HUDEP-2 (cell line): ENCODE results near the gene DOK5.
"Not testable (repeated sequence)": the region's sequence is repeated elsewhere in the genome, so short reads cannot be mapped to it uniquely, and the experiment has no call there.

Experiments used
- DNase-seq, 76 experiments: peaks; one replicate each; lab custom pipeline; 2025; ENCODE audit not compliant: unreplicated experiment in 76 of 76; lab: John Stamatoyannopoulos, UW

DOK5 gene

GRCh38 chr20:54475334-54476168, at the start of gene DOK5:
TSS of gene DOK5 (plus strand) at chr20:54475593. CDS start at chr20:54475947, 354 bp downstream.
- no peak for DNase-seq

GRCh38 chr20:54429364-54429763, 46.0 kb upstream of the DOK5 start:
- no peak for DNase-seq

DNA sequence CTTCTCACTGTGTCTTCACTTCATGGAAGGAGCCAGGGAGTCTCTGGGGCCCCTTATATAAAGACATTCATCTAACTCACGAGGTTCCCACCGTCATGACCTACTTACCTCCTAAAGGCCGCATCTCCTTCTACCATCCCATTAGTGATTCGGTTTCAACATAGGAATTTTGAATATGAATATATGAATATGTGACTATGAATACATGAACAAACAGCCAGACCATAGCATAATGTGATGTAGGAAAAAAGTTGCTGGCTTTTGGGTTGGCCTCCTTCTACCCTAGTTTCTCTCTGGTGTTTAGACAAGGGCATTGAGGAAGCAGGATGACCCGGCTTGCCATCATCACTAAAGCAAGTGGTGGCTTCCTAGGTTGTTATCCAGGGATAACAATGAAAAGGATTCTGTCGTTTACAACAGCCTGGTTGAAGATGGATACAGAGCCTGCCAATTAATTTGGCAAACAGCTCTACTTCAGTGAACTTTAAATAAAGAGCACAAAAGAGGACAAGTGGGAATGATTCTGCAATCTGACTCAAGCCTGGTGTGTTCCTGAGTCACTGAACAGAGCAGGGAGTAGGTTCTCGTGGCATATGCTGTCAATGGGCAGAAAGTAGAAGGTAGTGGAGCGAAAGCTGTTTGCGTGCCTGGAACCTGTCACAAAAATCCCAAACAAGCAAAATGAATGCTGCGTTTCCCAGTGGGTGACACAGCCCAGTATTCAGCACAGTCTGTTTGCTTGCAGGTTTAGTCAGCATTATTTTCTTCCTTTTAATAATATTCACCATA, 44.0 kb upstream of the DOK5 start:
- no peak for DNase-seq

DNA sequence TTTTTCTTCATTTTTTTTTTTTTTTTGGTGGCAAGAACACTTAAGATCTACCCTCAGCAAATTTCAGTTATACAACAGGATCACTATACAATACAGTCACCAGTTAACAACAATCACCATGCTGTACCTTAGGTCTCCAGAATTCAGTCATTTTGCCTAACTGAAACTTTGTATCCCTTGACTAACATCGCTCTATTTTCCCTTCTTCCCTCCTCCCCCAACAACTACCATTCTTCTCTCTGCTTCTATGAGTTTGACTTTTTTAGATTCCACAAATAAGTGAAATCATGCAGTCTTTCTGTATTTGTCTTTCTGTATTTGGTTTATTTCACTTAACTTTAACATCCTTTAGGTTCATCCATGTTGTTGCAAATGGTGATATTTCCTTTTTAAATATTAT, 42.4 kb upstream of the DOK5 start:
- DNase-seq: no peak

DNA sequence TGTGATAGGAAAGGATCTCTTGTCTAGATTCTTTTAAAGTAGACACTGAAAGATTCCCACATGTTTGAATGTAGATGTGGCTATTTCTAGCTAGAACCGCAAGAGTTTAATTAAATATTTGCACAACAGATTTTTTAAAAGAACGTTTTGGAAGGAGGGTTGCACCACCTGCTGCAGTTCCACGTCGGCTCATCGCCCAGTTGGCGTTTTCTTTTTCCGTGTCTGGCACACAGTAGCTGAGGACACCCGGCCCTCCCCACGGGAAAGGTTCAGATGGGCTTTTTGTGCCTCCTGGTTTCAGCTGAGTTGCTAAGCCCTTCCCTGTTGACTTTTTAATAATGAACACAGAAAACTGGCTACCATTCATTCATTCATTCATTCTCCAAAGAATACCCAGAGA, 41.8 kb upstream of the DOK5 start:
- no peak for DNase-seq

DNA sequence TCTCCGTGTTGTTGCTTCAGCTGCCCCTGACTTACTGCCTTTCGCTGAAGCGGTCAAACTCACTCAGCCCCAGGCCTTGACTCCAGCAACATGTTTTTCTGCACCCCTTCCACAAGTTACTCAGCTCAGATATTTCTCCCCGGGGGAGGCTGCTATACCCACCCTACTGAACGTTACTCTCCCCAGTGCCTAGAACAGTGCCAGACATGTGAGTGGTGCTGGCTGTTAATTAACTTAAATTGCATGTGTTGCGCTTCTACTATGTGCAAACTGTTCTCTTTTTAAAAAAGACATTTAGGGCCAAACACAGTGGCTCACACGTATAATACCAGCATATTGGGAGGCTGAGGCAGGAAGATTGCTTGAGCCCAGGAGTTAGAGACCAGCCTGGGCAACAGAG, 41.2 kb upstream of the DOK5 start:
- DNase-seq: no peak

GRCh38 chr20:54435015-54435414, 40.4 kb upstream of the DOK5 start:
- no peak for DNase-seq

DNA sequence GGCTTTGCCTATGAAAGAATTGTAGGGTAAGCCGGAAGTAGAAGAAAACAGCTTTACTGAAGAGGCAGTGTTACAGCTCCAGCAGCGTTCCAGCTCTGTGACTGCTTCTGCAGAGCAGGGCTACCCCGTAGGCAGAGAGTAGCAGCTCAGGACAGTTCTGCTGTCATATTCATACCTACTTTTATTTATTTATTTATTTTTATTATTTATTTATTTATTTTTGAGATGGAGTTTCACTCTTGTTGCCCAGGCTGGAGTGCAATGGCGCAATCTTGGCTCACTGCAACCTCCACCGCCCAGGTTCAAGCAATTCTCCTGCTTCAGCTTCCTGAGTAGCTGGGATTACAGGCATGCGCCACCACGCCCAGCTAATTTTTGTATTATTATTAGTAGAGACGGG, 39.0 kb upstream of the DOK5 start:
- DNase-seq: not testable (repeated sequence)

DNA sequence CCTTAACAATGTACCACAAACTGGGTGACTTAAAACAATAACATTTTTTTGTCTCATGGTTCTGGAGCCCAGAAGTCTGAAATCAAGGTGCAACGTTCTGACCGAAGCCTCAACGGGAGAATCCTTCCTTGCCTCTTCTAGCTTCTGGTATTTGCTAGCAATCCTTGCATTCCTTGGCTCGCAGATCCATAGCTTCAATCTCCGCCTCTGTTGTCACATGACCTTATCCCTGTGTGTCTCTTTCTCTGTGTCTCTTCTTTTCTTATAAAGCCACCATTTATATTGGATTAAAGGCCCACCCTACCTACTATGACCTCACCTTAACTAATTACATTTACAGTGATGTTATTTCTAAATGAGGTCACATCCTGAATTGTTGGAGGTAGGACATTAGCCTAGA, 37.2 kb upstream of the DOK5 start:
- DNase-seq: no peak

DNA sequence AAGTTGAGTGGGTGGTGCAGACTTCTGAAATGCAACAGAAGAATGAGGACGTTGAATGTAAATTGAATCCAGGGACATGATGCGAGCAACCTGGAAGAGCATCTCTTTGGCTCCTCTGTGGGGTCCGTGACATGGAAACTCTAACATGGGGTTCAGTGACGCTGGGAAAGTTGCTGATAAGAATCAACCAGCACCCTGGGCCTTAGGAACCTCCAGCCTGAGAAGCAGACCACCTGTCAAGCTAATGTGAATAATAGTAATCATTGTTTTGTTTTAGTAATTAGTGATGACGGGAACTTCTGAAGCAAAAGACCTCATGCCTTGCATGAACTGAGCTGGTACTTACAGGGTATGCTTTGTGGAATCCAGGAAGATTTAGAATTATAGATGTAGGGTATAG, 25.2 kb upstream of the DOK5 start:
- no peak for DNase-seq

GRCh38 chr20:54451171-54451570, 24.2 kb upstream of the DOK5 start:
- no peak for DNase-seq

DNA sequence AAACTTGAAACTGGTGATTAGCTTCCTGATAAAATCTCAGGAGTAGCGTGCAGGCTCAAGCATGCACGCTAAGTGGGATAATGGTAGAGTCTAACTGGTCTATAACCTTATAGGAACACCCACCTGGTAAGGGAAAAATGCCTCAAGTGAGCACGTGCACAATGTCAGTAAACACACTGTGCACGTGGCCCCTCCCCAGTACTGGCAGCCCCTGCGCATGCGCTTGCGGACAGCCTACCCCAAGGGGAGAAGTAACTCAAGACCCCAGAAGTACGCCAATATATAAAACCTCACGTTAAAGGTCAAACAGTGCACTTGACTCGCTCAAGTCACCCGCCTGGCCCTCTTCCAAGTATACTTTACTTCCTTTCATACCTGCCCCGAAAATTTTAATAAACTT, 23.1 kb upstream of the DOK5 start:
- no peak for DNase-seq

GRCh38 chr20:54454982-54455381, 20.4 kb upstream of the DOK5 start:
- no peak for DNase-seq

- DNase-seq: no peak
Observed at GRCh38 chr20:54456423-54456822, 19.0 kb upstream of the DOK5 start.

DNA sequence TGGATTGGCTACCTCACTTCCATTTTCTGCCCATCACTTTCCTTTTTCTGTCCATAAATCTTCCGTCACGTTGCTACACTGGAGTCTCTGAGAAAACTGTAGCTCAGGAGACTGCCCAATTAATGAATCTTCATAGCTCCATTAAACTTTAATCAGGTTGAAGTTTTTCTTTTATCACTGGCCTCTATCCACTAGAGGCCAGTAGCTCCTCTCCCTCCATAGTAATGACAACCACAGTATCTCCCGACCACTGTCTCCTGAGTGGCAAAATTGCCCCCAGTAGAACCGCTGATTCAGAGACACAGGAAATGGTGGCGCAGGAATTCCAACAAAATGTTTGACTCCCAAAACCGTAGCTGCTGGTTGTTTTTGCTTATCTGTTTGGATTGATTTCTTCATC, 18.4 kb upstream of the DOK5 start:
- no peak for DNase-seq

GRCh38 chr20:54458219-54458618, 17.2 kb upstream of the DOK5 start:
- no peak for DNase-seq

DNA sequence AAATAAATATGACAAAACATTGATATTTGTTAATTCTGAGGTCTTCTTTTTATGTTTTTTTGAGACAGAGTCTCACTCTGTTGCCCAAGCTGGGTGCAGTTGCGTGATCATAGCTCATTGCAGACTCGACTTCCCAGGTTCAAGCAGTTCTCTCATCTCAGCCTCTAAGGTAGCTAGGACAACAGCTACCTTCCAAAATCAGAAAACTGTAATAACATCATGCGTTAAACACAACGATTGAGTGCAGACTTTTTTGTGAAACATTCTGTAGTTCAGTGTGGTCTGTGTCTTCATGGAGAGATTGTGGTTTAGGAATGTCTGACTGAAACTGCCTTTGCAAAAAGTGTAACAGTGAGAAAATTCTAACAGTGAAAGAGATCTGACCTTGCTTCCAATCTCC, 16.1 kb upstream of the DOK5 start:
- no peak for DNase-seq

GRCh38 chr20:54464003-54464402, 11.4 kb upstream of the DOK5 start:
- DNase-seq: no peak

DNA sequence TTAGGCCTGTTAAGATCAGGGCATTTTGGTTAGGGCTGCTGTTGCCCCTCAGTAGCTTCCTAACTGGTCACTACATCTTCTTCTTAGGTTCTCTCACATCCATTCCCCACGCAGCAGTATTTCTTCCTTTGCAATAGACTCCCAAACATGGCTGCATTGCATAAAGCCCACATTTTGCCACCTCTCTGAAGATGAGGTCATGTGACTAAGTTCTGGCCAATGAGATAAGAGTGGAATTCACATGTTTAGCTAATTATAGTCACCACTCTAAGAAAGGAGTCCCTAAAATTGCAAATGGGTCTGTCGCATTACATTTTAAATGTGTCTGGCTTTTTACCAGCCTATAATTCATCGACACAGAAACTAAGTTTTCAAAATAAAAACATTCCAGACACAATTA, 9.3 kb upstream of the DOK5 start:
- no peak for DNase-seq

GRCh38 chr20:54467622-54468021, 7.8 kb upstream of the DOK5 start:
- DNase-seq: no peak

- DNase-seq: no peak
Observed at GRCh38 chr20:54468082-54468481, 7.3 kb upstream of the DOK5 start.

DNA sequence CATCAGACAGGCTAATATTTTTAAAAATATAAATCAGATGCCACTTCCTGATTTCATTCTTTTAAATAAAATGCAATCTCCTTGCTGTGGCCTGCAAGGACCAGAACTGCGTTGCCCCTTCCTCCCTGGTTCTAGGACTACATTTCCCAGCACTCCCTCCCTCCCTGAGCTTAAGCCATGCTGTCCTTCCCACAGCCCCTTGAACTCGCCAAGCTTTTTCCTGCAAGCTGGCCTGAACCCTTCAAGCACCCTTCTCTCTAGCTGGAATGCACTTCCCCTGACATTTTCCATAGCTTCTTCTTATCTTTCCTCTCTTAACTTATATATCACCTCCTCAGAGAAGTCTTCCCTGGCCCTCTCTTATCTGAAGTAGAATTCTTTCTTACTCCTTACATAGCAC, 6.1 kb upstream of the DOK5 start:
- no peak for DNase-seq
